ENCODE measurements around the gene MUC22. TPM values are rescaled to one million over a fixed set of nuclear protein-coding genes. Genes with fewer than 3 reads are reported as not detected.

MUC22 gene
- total RNA-seq, 1 experiment from 2014 or later, result not detected

DNA sequence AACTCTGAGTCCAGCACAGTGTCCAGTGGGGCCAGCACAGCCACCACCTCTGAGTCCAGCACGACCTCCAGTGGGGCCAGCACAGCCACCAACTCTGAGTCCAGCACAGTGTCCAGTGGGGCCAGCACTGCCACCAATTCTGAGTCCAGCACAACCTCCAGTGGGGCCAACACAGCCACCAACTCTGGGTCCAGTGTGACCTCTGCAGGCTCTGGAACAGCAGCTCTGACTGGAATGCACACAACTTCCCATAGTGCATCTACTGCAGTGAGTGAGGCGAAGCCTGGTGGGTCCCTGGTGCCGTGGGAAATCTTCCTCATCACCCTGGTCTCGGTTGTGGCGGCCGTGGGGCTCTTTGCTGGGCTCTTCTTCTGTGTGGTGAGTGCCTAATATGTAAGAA is 23.0 kb upstream of the MUC22 start:
- ATAC-seq, result no peak

DNA sequence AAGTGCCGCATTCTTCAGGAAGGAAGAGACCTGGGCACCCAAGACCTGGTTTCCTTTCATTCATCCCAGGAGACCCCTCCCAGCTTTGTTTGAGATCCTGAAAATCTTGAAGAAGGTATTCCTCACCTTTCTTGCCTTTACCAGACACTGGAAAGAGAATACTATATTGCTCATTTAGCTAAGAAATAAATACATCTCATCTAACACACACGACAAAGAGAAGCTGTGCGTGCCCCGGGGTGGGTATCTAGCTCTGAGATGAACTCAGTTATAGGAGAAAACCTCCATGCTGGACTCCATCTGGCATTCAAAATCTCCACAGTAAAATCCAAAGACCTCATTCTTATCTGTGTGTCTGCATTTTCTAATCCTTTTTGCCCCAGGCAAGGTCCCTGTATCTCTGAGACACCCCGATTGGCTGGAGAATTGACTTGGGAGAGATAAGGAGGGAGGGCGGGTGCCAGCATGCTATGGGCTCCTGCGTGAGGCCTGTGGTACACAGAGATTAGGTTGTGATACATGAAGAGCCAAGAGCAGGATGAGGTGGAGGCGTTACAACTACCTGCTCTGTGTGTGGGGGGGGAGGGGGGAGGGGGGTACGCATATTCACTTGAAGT is 22.0 kb upstream of the MUC22 start:
- POLR2A ChIA-PET, result no interaction called here
- Mint-ChIP-seq H3K27me3 (ENCODE audit: low read depth) (no peaks in the 10 kb centered on the region; the same call in none of the 2 replicates), H3K27ac (no peak overlapping the region), H3K9me3 (peaks cover 7% of the 10 kb centered on the region; the same call in 1 of the 2 replicates), H3K4me1 (peaks cover 12% of the 10 kb centered on the region), H3K36me3 (no peaks in the 10 kb centered on the region), H3K4me3 (no peak overlapping the region)
- DNase-seq (ENCODE audit: low spot score) (no peak), ATAC-seq (no peak)
- TF ChIP-seq, protein P1, sequence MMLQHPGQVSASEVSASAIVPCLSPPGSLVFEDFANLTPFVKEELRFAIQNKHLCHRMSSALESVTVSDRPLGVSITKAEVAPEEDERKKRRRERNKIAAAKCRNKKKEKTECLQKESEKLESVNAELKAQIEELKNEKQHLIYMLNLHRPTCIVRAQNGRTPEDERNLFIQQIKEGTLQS (CRISPR knock-in tag; conservative IDR thresholded peaks at IDR 0.05), result no peak
- TF ChIP-seq, protein P2, sequence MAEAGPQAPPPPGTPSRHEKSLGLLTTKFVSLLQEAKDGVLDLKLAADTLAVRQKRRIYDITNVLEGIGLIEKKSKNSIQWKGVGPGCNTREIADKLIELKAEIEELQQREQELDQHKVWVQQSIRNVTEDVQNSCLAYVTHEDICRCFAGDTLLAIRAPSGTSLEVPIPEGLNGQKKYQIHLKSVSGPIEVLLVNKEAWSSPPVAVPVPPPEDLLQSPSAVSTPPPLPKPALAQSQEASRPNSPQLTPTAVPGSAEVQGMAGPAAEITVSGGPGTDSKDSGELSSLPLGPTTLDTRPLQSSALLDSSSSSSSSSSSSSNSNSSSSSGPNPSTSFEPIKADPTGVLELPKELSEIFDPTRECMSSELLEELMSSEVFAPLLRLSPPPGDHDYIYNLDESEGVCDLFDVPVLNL (CRISPR knock-in tag; IDR thresholded peaks at IDR 0.05; ENCODE audit: borderline replicate concordance, low read depth), result no peak
- no peak for TF ChIP-seq ETV6 (CRISPR knock-in tag; IDR thresholded peaks at IDR 0.05)
- TF ChIP-seq, protein P3, sequence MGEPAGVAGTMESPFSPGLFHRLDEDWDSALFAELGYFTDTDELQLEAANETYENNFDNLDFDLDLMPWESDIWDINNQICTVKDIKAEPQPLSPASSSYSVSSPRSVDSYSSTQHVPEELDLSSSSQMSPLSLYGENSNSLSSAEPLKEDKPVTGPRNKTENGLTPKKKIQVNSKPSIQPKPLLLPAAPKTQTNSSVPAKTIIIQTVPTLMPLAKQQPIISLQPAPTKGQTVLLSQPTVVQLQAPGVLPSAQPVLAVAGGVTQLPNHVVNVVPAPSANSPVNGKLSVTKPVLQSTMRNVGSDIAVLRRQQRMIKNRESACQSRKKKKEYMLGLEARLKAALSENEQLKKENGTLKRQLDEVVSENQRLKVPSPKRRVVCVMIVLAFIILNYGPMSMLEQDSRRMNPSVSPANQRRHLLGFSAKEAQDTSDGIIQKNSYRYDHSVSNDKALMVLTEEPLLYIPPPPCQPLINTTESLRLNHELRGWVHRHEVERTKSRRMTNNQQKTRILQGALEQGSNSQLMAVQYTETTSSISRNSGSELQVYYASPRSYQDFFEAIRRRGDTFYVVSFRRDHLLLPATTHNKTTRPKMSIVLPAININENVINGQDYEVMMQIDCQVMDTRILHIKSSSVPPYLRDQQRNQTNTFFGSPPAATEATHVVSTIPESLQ (CRISPR knock-in tag; IDR thresholded peaks at IDR 0.05), result no peak
- CTCF ChIA-PET, result interaction anchor here (0.5 to 1.2 kb wide), 3 partner anchors 46 to 139 kb away, joined by 3 to 4 read pairs (median 3); partner anchors contain the start of gene MUCL3

More for the DNA sequence above, 23.0 kb upstream of the MUC22 start:
- Mint-ChIP-seq H3K27ac (no peak overlapping the region), H3K9me3 (peaks cover 7% of the 10 kb centered on the region; the same call in 1 of the 2 replicates), H3K4me3 (no peak overlapping the region), H3K27me3 (ENCODE audit: low read depth) (no peaks in the 10 kb centered on the region; the same call in none of the 2 replicates), H3K4me1 (peaks cover 18% of the 10 kb centered on the region), H3K36me3 (no peaks in the 10 kb centered on the region)
- POLR2A ChIA-PET, result no interaction called here
- no peak for DNase-seq (ENCODE audit: low spot score)
- no peak for TF ChIP-seq RORB (CRISPR knock-in tag; IDR thresholded peaks at IDR 0.05)
- TF ChIP-seq ZBTB21 (CRISPR knock-in tag; IDR thresholded peaks at IDR 0.05; ENCODE audit: borderline replicate concordance), result no peak
- TF ChIP-seq GABPB1 (CRISPR knock-in tag; IDR thresholded peaks at IDR 0.05), result no peak
- no peak for TF ChIP-seq ESRRA (CRISPR knock-in tag; IDR thresholded peaks at IDR 0.05; ENCODE audit: borderline replicate concordance)
- no peak for TF ChIP-seq ZNF263 (CRISPR knock-in tag; IDR thresholded peaks at IDR 0.05; ENCODE audit: low read depth)
- CTCF ChIA-PET, result no interaction called here

DNA sequence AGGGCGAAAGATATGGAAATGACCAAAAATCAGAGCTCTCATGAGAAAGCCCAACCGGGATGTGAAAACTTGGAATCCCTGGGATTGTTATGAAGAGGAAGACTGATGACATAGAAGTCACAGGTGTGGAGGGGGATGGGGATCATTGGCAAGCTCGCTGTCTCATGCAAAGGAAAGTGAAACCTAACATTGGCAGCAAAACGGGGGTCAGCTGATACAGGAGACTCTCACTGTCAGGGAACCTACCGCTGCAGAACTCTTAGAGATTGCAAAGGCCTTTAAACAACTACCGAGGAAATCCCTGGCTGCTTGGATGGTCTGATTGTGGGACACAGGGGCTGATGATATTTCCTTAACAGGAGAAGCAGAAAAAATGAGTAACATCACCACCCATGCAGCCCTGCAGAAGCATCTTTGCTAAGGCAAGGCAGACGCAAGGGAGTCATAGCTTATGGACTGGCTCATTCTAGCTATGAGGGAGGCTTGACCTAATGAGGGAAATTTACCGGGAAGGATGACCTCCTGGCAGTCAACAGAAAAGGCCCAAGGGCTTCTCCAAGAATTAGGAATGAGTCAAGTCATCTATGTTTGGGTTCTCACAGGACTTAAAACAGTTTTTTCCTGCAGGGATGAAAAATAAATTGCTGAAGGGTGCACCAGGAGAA is 19.7 kb upstream of the MUC22 start:
- DNase-seq (ENCODE audit: low spot score) (no peak), ATAC-seq (no peak)
- ChIA-PET CTCF (interaction anchor here (0.6 to 1.8 kb wide), 4 partner anchors 9 to 866 kb away, joined by 3 to 9 read pairs (median 5); no protein-coding TSS in a partner anchor), POLR2A (no interaction called here)
- H3K27me3 Mint-ChIP-seq (ENCODE audit: low read depth), result no peaks in the 10 kb centered on the region; the same call in 1 of the 2 replicates
- no peak overlapping the region for H3K4me3 Mint-ChIP-seq
- TF ChIP-seq, protein P4, sequence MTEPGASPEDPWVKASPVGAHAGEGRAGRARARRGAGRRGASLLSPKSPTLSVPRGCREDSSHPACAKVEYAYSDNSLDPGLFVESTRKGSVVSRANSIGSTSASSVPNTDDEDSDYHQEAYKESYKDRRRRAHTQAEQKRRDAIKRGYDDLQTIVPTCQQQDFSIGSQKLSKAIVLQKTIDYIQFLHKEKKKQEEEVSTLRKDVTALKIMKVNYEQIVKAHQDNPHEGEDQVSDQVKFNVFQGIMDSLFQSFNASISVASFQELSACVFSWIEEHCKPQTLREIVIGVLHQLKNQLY (CRISPR knock-in tag; IDR thresholded peaks at IDR 0.05), result no peak
- TF ChIP-seq ELF4 (CRISPR knock-in tag; IDR thresholded peaks at IDR 0.05; ENCODE audit: low read depth) (no peak), CBFB (CRISPR knock-in tag; IDR thresholded peaks at IDR 0.05; ENCODE audit: low read depth) (no peak), CREM (CRISPR knock-in tag; IDR thresholded peaks at IDR 0.05) (no peak), MYBL2 (CRISPR knock-in tag; IDR thresholded peaks at IDR 0.05) (no peak), EMX1 (CRISPR knock-in tag; IDR thresholded peaks at IDR 0.05) (no peak), ATF1 (CRISPR knock-in tag; IDR thresholded peaks at IDR 0.05) (no peak), TP53 (CRISPR knock-in tag; IDR thresholded peaks at IDR 0.05) (no peak)
- TF ChIP-seq, protein P5, sequence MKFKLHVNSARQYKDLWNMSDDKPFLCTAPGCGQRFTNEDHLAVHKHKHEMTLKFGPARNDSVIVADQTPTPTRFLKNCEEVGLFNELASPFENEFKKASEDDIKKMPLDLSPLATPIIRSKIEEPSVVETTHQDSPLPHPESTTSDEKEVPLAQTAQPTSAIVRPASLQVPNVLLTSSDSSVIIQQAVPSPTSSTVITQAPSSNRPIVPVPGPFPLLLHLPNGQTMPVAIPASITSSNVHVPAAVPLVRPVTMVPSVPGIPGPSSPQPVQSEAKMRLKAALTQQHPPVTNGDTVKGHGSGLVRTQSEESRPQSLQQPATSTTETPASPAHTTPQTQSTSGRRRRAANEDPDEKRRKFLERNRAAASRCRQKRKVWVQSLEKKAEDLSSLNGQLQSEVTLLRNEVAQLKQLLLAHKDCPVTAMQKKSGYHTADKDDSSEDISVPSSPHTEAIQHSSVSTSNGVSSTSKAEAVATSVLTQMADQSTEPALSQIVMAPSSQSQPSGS (CRISPR knock-in tag; IDR thresholded peaks at IDR 0.05; ENCODE audit: borderline replicate concordance, low read depth), result no peak
- TF ChIP-seq, protein P6, sequence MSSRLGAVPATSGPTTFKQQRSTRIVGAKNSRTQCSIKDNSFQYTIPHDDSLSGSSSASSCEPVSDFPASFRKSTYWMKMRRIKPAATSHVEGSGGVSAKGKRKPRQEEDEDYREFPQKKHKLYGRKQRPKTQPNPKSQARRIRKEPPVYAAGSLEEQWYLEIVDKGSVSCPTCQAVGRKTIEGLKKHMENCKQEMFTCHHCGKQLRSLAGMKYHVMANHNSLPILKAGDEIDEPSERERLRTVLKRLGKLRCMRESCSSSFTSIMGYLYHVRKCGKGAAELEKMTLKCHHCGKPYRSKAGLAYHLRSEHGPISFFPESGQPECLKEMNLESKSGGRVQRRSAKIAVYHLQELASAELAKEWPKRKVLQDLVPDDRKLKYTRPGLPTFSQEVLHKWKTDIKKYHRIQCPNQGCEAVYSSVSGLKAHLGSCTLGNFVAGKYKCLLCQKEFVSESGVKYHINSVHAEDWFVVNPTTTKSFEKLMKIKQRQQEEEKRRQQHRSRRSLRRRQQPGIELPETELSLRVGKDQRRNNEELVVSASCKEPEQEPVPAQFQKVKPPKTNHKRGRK (CRISPR knock-in tag; IDR thresholded peaks at IDR 0.05; ENCODE audit: borderline replicate concordance), result no peak
- H3K4me1 Mint-ChIP-seq, result peaks cover 12% of the 10 kb centered on the region
- peaks cover 10% of the 10 kb centered on the region for H3K36me3 Mint-ChIP-seq
- H3K27ac Mint-ChIP-seq, result no peak overlapping the region
- peaks cover 18% of the 10 kb centered on the region for H3K9me3 Mint-ChIP-seq
